DND-41 (cell line): Measurements from ENCODE around the gene MITF.

Experiments used
- ATAC-seq: fragments of 200-7000 bp; cut with Tn5 transposase; 3 replicates; pipeline ENCODE4 v1.9.1; 2021; ENCODE audit warnings: low read depth; ENCODE audit not compliant: insufficient read depth
- DNase-seq: peaks from one replicate; pipeline ENCODE4 v3.0.0-alpha.2; 2020
- H2AFZ ChIP-seq: 2 replicates; pipeline ENCODE4 v1.6.0; 2012; ENCODE audit warnings: low read depth, low read length
- H3K27ac ChIP-seq: 2 replicates; pipeline ENCODE4 v1.5.1; 2012; ENCODE audit warnings: low read length, inconsistent platforms
- H3K27me3 ChIP-seq: fragments of 200-600 bp; sonication (generic); 2 replicates; pipeline ENCODE4 v1.6.0; 2012; ENCODE audit warnings: low read length, mild to moderate bottlenecking, inconsistent platforms; ENCODE audit not compliant: insufficient read depth, poor library complexity
- H3K36me3 ChIP-seq: 2 replicates; pipeline ENCODE4 v1.5.1; 2012; ENCODE audit warnings: low read length, inconsistent platforms; ENCODE audit not compliant: insufficient read depth
- H3K4me1 ChIP-seq: 2 replicates; pipeline ENCODE4 v1.5.1; 2012; ENCODE audit warnings: mild to moderate bottlenecking, low read length; ENCODE audit not compliant: insufficient read depth
- H3K4me2 ChIP-seq: 2 replicates; pipeline ENCODE4 v1.6.0; 2012; ENCODE audit warnings: mild to moderate bottlenecking, moderate library complexity, low read length, inconsistent platforms; ENCODE audit not compliant: insufficient read depth
- H3K4me3 ChIP-seq, 2 experiments: fragments of 200-600 bp in 1 of 2; shearing (Covaris generic) in 1 of 2; 2 replicates each; pipeline ENCODE4 v1.5.1; 2012 to 2016; ENCODE audit warnings: inconsistent platforms in 2 of 2, low read length in 2 of 2, mild to moderate bottlenecking in 2 of 2, low read depth in 1 of 2, moderate library complexity in 1 of 2
- H3K79me2 ChIP-seq: 2 replicates; pipeline ENCODE4 v1.6.0; 2012; ENCODE audit warnings: low read length, inconsistent platforms; ENCODE audit not compliant: insufficient read depth
- H3K9ac ChIP-seq: 2 replicates; pipeline ENCODE4 v1.6.0; 2012; ENCODE audit warnings: low read depth, mild to moderate bottlenecking, inconsistent platforms, low read length, moderate library complexity
- H3K9me3 ChIP-seq: 2 replicates; pipeline ENCODE4 v1.5.1; 2012; ENCODE audit warnings: low read length, moderate library complexity, mild to moderate bottlenecking, inconsistent platforms; ENCODE audit not compliant: insufficient read depth, severe bottlenecking
- H4K20me1 ChIP-seq: 2 replicates; pipeline ENCODE4 v1.6.0; 2012; ENCODE audit warnings: low read length; ENCODE audit not compliant: insufficient read depth
- CTCF ChIP-seq: IDR thresholded peaks from 2 replicates; pipeline ENCODE4 v1.5.1; 2012; ENCODE audit warnings: borderline replicate concordance, low read length, moderate library complexity, mild to moderate bottlenecking; ENCODE audit not compliant: poor library complexity, severe bottlenecking; ENCODE audit errors: extremely low read depth
- EZH2 ChIP-seq: IDR thresholded peaks from 3 replicates; pipeline ENCODE4 v1.6.1; 2012; ENCODE audit warnings: borderline replicate concordance, low read depth, mild to moderate bottlenecking, moderate library complexity, low read length, inconsistent platforms; ENCODE audit not compliant: severe bottlenecking

MITF gene

DNA sequence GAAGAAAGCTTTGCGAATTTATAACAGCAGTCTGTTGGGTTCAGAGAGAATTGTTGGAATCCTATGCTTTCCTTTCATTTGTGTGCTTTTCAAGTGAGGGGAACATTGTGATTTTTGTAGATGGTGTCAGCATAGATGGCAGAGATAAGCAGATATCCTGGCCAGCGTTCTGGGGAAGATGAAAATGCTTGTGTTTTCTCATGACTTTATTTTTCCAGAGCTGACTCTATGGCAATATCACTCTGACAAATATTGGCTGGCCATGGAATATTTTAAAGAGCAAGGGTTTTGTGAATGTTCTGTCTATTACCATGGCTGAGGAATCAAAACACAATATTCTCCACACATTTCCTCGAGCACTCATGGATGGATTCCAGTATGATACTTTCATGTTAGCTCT lies 108.8 kb downstream of the MITF start:
- H3K27ac ChIP-seq = no peak overlapping the region
- no peaks in the 10 kb centered on the region for H3K27me3 ChIP-seq
- no peaks in the 10 kb centered on the region for H4K20me1 ChIP-seq
- TF ChIP-seq CTCF (no peak), EZH2 (no peak)
- ATAC-seq (no peak), DNase-seq (no peak)
- H3K4me2 ChIP-seq = no peak overlapping the region
- H3K9ac ChIP-seq = no peak overlapping the region
- H3K4me3 ChIP-seq = no peak overlapping the region
- H3K9me3 ChIP-seq = no peaks in the 10 kb centered on the region
- H2AFZ ChIP-seq = no peak overlapping the region
- H3K4me1 ChIP-seq = no peaks in the 10 kb centered on the region
- no peaks in the 10 kb centered on the region for H3K36me3 ChIP-seq
- H3K79me2 ChIP-seq = no peaks in the 10 kb centered on the region

GRCh38 chr3:69850849-69851248 lies 111.6 kb downstream of the MITF start:
- no peak overlapping the region for H3K4me3 ChIP-seq
- H3K79me2 ChIP-seq = no peaks in the 10 kb centered on the region
- no peaks in the 10 kb centered on the region for H3K27me3 ChIP-seq
- H3K9ac ChIP-seq = no peak overlapping the region
- H3K9me3 ChIP-seq = no peaks in the 10 kb centered on the region
- TF ChIP-seq CTCF (no peak), EZH2 (no peak)
- no peaks in the 10 kb centered on the region for H3K36me3 ChIP-seq
- H3K4me2 ChIP-seq = no peak overlapping the region
- DNase-seq = no peak
- ATAC-seq = no peak
- no peaks in the 10 kb centered on the region for H4K20me1 ChIP-seq
- H3K4me1 ChIP-seq = no peaks in the 10 kb centered on the region
- no peak overlapping the region for H3K27ac ChIP-seq
- H2AFZ ChIP-seq = no peak overlapping the region

GRCh38 chr3:69853027-69853426 lies 113.8 kb downstream of the MITF start:
- TF ChIP-seq CTCF = no peak
- TF ChIP-seq EZH2 = no peak
- Histone ChIP-seq H3K9ac (no peak overlapping the region), H3K9me3 (no peaks in the 10 kb centered on the region), H3K4me2 (no peak overlapping the region), H3K27me3 (peaks cover 5% of the 10 kb centered on the region), H3K4me3 (no peak overlapping the region), H3K4me1 (no peaks in the 10 kb centered on the region), H2AFZ (no peak overlapping the region), H3K27ac (no peak overlapping the region), H3K36me3 (no peaks in the 10 kb centered on the region), H4K20me1 (no peaks in the 10 kb centered on the region), H3K79me2 (no peaks in the 10 kb centered on the region)
- ATAC-seq (no peak), DNase-seq (no peak)

GRCh38 chr3:69855436-69856162 lies 116.3 kb downstream of the MITF start:
- no peak overlapping the region for H3K9ac ChIP-seq
- H3K79me2 ChIP-seq = no peaks in the 10 kb centered on the region
- no peaks in the 10 kb centered on the region for H4K20me1 ChIP-seq
- ATAC-seq = no peak
- no peak overlapping the region for H3K27ac ChIP-seq
- no peak overlapping the region for H3K4me2 ChIP-seq
- no peaks in the 10 kb centered on the region for H3K4me1 ChIP-seq
- no peaks in the 10 kb centered on the region for H3K36me3 ChIP-seq
- no peak overlapping the region for H3K4me3 ChIP-seq
- H3K9me3 ChIP-seq = no peaks in the 10 kb centered on the region
- H2AFZ ChIP-seq = no peak overlapping the region
- TF ChIP-seq CTCF = peak; percentile 14
- TF ChIP-seq EZH2 = no peak
- no peak for DNase-seq
- peaks cover 5% of the 10 kb centered on the region for H3K27me3 ChIP-seq
